ENCODE results near the gene POU2F2.
A peak's percentile ranks its signal among the peaks of the same experiment; 100 is the strongest.

The POU2F2 gene

GRCh38 chr19:42154471-42155323, 22.5 kb upstream of the POU2F2 start:
- no peak for DNase-seq (ENCODE audit: low read depth)

- no peak for DNase-seq (ENCODE audit: low read depth)
Observed at GRCh38 chr19:42153672-42154433, 21.6 kb upstream of the POU2F2 start.

GRCh38 chr19:42152910-42153671, 20.8 kb upstream of the POU2F2 start:
- no peak for DNase-seq (ENCODE audit: low read depth)

- DNase-seq (ENCODE audit: low read depth) = no peak
Observed at GRCh38 chr19:42151782-42152684, 19.8 kb upstream of the POU2F2 start.

GRCh38 chr19:42150911-42151361, 18.7 kb upstream of the POU2F2 start:
- DNase-seq (ENCODE audit: low read depth) = no peak

- DNase-seq (ENCODE audit: low read depth) = no peak
Observed at GRCh38 chr19:42150364-42150763, 18.1 kb upstream of the POU2F2 start.

- no peak for DNase-seq (ENCODE audit: low read depth)
Observed at GRCh38 chr19:42149447-42150202, 17.4 kb upstream of the POU2F2 start.

- DNase-seq (ENCODE audit: low read depth) = no peak
Observed at GRCh38 chr19:42148266-42148665, 16.0 kb upstream of the POU2F2 start.

- DNase-seq (ENCODE audit: low read depth) = no peak
Observed at GRCh38 chr19:42143341-42144234, 11.3 kb upstream of the POU2F2 start.

GRCh38 chr19:42140125-42140754, 8.0 kb upstream of the POU2F2 start:
- no peak for DNase-seq (ENCODE audit: low read depth)

- no peak for DNase-seq (ENCODE audit: low read depth)
Observed at GRCh38 chr19:42134535-42135070, 2.4 kb upstream of the POU2F2 start.

- peak; percentile 64 for DNase-seq (ENCODE audit: low read depth)
Observed at GRCh38 chr19:42132851-42133528, 744 bp upstream of the POU2F2 start.

- no peak for DNase-seq (ENCODE audit: low read depth)
Observed at GRCh38 chr19:42131149-42132029, 857 bp downstream of the POU2F2 start.

- DNase-seq (ENCODE audit: low read depth) = no peak
Observed at GRCh38 chr19:42130254-42130573, 2.0 kb downstream of the POU2F2 start.

GRCh38 chr19:42129399-42130253, 2.6 kb downstream of the POU2F2 start:
- DNase-seq (ENCODE audit: low read depth) = no peak

- DNase-seq (ENCODE audit: low read depth) = no peak
Observed at GRCh38 chr19:42126574-42126973, 5.7 kb downstream of the POU2F2 start.

Data from stimulated activated CD8-positive, alpha-beta memory T cell treated with anti-CD3 and anti-CD28 coated beads, Interleukin-7, amount 100 ng/mL, for 24 hours (primary cell).